ENCODE results near the gene HAAO.

The HAAO gene

GRCh38 chr2:42722320-42723190 lies 69.8 kb downstream of the HAAO start:
- H3K4me1 ChIP-seq (ENCODE audit: control insufficient read depth, insufficient read depth, low read length), result peaks cover 7% of the 10 kb centered on the region
- no peaks in the 10 kb centered on the region for H3K36me3 ChIP-seq (ENCODE audit: control insufficient read depth, insufficient read depth, low read length)
- no peaks in the 10 kb centered on the region for H3K9me3 ChIP-seq (ENCODE audit: control insufficient read depth, low read length)
- no peak overlapping the region for H3K9ac ChIP-seq (ENCODE audit: low read length)
- no peak overlapping the region for H3K4me3 ChIP-seq (ENCODE audit: low read length)
- H3K27me3 ChIP-seq (ENCODE audit: control insufficient read depth, insufficient read depth, low read length), result no peaks in the 10 kb centered on the region

- no peaks in the 10 kb centered on the region for H3K36me3 ChIP-seq (ENCODE audit: control insufficient read depth, insufficient read depth, low read length)
- no peak overlapping the region for H3K4me3 ChIP-seq (ENCODE audit: low read length)
- no peaks in the 10 kb centered on the region for H3K27me3 ChIP-seq (ENCODE audit: control insufficient read depth, insufficient read depth, low read length)
- peaks cover 7% of the 10 kb centered on the region for H3K4me1 ChIP-seq (ENCODE audit: control insufficient read depth, insufficient read depth, low read length)
- no peak overlapping the region for H3K9ac ChIP-seq (ENCODE audit: low read length)
- H3K9me3 ChIP-seq (ENCODE audit: control insufficient read depth, low read length), result no peaks in the 10 kb centered on the region
Observed at GRCh38 chr2:42721898-42722297, 70.5 kb downstream of the HAAO start.
